ENCODE data around the gene ZNF157.

The ZNF157 gene

DNA sequence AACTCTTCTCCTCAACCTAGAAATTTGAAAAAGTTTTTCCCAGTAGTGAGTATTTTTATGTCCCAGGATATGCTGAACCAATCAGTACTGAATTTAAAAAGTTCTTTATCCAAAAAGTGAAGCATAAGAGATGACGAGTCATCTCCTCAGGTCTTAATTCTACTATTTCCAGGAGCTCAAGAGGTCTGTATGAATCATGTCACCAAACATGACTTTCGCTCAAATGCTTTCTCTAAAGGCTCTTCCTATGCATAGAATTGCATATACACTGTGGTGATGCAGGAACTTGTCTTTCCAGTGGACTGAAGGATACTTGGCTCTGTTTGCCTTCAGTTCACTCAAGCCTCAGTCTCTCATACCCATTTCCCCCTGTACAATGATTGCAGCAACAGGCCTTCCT lies 76.6 kb downstream of the ZNF157 start:
- DNase-seq (ENCODE audit: low read depth in 3 of 3): no peak

DNA sequence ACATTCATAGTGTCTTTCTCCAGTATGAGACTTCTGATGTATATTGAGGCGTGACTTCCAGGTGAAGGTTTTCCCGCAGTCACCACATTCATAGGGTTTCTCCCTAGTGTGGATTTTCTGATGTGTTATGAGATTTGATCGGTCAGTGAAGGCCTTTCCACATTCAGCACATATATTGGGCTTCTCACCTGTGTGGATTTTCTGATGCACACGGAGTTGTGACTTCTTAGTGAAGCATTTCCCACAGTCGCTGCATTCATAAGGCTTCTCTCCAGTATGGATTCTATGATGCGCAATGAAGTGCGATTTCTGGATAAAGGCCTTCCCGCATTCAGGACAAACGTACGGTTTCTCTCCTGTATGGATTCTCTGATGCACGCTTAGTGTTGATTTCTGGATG lies 77.2 kb downstream of the ZNF157 start:
- no peak for DNase-seq (ENCODE audit: low read depth in 3 of 3)

DNA sequence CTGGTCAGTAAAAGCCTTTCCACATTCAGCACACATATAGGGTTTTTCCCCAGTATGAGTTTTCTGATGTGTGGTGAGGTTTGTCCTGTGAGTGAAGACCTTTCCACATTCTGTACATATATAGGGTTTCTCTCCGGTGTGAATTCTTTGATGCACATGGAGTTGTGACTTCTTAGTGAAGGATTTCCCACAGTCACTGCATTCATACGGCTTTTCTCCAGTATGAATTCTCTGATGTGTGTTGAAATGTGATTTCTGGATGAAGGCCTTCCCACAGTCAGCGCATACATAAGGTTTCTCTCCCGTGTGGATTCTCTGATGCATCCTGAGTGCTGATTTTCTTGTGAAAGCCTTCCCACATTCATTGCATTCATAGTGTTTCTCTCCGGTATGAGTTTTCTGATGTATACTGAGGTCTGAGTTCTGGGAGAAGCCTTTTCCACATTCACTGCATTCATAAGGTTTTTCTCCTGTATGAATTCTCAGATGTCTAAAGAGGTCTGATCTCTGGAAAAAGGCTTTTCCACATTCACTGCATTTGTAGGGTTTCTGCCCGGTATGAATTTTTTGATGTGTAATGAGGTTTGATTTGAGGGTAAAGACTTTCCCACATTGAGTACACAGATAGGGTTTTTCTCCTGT lies 77.9 kb downstream of the ZNF157 start:
- DNase-seq (ENCODE audit: low read depth in 3 of 3): no peak

DNA sequence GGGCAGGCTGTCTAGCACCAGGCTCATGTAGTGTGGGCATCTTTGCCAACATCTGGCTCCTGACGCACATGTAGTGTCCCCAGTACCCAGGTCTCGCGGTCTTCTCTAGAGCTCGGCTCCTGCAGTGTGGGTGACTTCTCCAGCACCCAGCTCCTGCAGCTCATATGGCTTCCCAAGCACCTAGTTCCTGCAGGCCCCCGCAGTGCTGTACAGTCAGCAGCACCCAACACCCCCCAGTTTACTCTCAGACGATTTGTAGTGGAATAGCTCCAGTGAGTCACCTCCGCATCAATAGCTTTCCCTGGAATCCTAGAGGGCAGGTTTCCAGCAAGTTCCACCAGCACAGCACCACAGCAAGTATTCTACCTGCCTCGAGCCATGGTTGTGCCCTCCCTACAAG lies 81.7 kb downstream of the ZNF157 start:
- DNase-seq (ENCODE audit: low read depth in 3 of 3): no peak

DNA sequence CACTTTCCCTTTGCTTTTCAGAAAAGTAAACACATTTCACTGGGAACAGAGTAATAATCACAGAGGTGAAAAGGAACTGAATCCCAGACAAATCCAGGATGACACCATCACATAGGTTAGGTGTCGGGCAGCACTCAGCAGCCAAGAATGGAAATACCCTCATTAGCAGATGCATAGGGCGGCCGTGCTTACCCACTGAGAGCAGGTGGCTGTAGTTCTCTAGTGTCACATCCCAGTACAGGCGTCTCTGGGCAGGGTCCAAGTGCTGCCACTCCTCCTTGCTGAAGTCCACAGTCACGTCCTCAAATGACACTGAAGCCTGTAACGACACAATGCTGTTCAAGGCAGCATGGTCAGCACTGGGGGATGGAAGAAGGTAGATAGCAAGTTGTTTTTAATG lies 85.7 kb downstream of the ZNF157 start:
- DNase-seq (ENCODE audit: low read depth in 3 of 3): no peak

DNA sequence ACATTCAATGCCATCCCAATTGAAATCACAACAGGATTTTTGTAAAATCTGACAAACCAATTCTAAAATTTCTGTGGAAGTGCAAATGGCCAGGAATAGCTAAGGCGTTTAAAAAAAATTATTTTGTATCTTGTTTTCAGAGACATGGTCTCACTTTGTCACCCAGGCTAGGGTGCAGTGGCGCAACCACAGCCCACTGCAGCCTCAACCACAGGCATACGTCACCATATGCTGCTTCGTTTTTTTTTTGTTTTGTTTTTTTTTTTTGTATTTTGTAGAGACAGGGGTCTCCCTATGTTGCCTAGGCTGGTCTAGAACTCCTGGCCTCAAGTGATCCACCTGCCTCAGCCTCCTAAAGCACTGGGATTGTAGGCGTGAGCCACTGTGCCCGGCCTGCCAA lies 88.2 kb downstream of the ZNF157 start:
- no peak for DNase-seq (ENCODE audit: low read depth in 3 of 3)

DNA sequence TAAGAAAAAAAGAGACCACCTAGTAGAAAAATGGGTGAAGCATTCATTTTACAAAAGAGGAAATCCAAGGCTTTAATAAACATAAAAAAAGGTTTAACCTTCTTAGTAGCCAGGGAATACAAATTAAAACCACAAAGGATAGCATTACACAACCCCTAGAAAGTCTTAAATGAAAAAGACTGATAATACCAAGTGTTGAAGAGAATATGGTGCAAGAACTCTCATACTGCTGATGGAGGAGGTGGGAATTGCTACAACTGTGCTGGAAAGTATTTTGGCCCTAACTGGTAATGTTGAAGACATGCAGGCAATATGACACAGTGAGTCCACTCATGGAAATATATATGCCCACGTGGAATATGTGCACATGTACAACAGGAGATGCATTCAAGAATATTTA lies 90.2 kb downstream of the ZNF157 start:
- DNase-seq (ENCODE audit: low read depth in 3 of 3): no peak
